ENCODE results near the gene C5orf22. TPM values are rescaled to one million over a fixed set of nuclear protein-coding genes. Genes with fewer than 3 reads are reported as not detected.

The C5orf22 gene
- total and polyA plus RNA-seq, 4 donors: 10.0 to 29.8 (median 17.3) TPM

DNA sequence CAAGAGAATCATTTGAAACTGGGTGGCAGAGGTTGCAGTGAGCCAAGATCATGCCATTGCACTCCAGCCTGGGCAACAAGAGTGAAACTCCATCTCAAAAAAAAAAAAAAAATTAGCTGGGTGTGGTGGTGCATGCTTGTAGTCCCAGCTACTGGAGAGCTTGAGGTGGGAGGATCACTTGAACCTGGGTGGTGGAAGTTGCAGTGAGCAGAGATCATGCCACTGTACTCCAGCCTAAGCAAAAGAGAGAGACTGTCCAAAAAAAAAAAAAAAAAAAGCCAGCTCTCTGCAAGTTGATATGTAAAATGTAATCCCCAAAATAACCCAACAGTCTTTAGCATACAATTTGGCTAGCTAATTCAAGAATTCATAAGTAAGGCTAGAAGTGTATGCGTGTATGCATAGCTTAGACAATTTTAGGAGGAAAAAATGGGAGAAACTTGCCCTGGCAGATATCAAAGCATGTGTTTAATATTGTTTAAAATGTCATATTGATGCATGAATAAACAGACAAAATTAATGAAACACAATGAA lies 36.3 kb downstream of the C5orf22 start:
- DNase-seq (no peak), ATAC-seq (ENCODE audit: insufficient read depth, low FRiP score) (no peak)
- TF ChIP-seq, protein P1, sequence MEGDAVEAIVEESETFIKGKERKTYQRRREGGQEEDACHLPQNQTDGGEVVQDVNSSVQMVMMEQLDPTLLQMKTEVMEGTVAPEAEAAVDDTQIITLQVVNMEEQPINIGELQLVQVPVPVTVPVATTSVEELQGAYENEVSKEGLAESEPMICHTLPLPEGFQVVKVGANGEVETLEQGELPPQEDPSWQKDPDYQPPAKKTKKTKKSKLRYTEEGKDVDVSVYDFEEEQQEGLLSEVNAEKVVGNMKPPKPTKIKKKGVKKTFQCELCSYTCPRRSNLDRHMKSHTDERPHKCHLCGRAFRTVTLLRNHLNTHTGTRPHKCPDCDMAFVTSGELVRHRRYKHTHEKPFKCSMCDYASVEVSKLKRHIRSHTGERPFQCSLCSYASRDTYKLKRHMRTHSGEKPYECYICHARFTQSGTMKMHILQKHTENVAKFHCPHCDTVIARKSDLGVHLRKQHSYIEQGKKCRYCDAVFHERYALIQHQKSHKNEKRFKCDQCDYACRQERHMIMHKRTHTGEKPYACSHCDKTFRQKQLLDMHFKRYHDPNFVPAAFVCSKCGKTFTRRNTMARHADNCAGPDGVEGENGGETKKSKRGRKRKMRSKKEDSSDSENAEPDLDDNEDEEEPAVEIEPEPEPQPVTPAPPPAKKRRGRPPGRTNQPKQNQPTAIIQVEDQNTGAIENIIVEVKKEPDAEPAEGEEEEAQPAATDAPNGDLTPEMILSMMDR (IDR thresholded peaks at IDR 0.05; ENCODE audit: control extremely low read depth, extremely low read depth): no peak
- Histone ChIP-seq H3K4me3 (no peak overlapping the region), H3K9ac (ENCODE audit: insufficient read depth in 1 of 2, low read length in 2 of 2) (no peak overlapping the region), H3K27me3 (ENCODE audit: control insufficient read depth in 3 of 3, insufficient read depth in 3 of 3, low read length in 2 of 3) (no peaks in the 10 kb centered on the region), H3K36me3 (ENCODE audit: control insufficient read depth in 4 of 4, insufficient read depth in 4 of 4, low read length in 4 of 4) (no peaks in the 10 kb centered on the region), H3K9me3 (ENCODE audit: control insufficient read depth in 4 of 4, insufficient read depth in 3 of 4, low read length in 3 of 4) (peaks cover 0 to 3% (median 0%) of the 10 kb centered on the region in 4 donors), H3K4me1 (ENCODE audit: control insufficient read depth in 5 of 5, insufficient read depth in 5 of 5, low read length in 5 of 5) (peaks cover 0 to under 1% (median 0%) of the 10 kb centered on the region in 5 donors), H3K27ac (ENCODE audit: low read depth in 1 of 2, low read length in 1 of 2) (no peak overlapping the region)
- 95 to 98% methylated on average over 1 of the region's 1 CpG for WGBS, 2 donors

DNA sequence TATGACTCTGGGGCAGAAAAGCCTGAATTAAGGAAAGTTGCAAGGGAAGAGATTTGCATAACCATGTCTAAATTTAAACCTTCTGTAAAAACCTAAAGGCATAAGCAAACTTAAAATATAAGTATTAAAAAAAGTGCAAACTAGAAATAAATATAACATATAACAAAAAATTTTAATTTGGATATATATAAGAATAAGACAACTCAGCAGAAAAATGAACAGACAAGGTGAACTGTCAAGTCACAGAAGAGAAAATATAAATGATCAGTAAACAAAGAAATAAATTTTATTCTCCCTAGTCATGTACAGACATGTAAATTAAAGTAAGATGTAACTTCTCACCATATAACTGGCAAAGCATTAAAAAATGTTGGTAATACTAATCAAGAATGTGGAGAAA lies 37.0 kb downstream of the C5orf22 start:
- ATAC-seq (ENCODE audit: insufficient read depth, low FRiP score): no peak
- TF ChIP-seq, protein P1 (IDR thresholded peaks at IDR 0.05; ENCODE audit: control extremely low read depth, extremely low read depth): no peak
- H3K4me3 ChIP-seq: no peak overlapping the region
- no peak overlapping the region for H3K9ac ChIP-seq (ENCODE audit: insufficient read depth in 1 of 2, low read length in 2 of 2)
- H3K36me3 ChIP-seq (ENCODE audit: control insufficient read depth in 4 of 4, insufficient read depth in 4 of 4, low read length in 4 of 4): no peaks in the 10 kb centered on the region
- DNase-seq: no peak
- H3K27me3 ChIP-seq (ENCODE audit: control insufficient read depth in 3 of 3, insufficient read depth in 3 of 3, low read length in 2 of 3): no peaks in the 10 kb centered on the region
- no peaks in the 10 kb centered on the region for H3K4me1 ChIP-seq (ENCODE audit: control insufficient read depth in 5 of 5, insufficient read depth in 5 of 5, low read length in 5 of 5)
- H3K27ac ChIP-seq (ENCODE audit: low read depth in 1 of 2, low read length in 1 of 2): no peak overlapping the region
- peaks cover 0 to 3% (median 0%) of the 10 kb centered on the region in 4 donors for H3K9me3 ChIP-seq (ENCODE audit: control insufficient read depth in 4 of 4, insufficient read depth in 3 of 4, low read length in 3 of 4)

DNA sequence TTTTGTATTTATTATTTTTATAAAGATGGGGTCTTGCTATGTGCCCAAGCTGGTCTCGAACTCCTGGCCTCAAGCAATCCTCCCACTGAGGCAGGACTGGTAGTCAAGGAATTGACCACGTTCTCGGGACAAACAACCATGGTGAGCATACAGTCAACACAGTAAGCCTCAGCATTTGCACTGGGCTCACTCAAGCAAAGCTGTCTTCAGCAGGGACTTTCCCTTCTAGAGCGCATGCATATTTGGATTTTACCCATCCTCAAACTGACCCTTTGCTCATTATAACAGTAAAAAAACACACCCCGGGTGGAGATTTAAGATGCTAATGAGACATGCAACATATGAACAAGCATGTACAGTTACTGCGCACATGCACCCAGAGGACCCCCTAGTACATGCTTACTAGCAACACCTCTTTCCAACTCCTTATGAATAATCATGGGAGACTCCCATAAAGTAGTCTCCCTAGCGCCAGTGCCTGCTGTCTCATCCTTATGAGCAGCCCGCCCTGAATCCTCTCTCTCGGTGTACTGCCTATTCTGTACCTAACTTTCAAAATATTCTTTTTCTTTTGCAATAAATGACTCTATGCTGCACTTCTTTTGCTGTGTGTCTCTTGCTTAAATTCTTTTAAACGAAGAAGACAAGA lies 41.5 kb downstream of the C5orf22 start:
- H3K9ac ChIP-seq (ENCODE audit: insufficient read depth in 1 of 2, low read length in 2 of 2): no peak overlapping the region
- H3K9me3 ChIP-seq (ENCODE audit: control insufficient read depth in 4 of 4, insufficient read depth in 3 of 4, low read length in 3 of 4): no peaks in the 10 kb centered on the region
- no peaks in the 10 kb centered on the region for H3K36me3 ChIP-seq (ENCODE audit: control insufficient read depth in 4 of 4, insufficient read depth in 4 of 4, low read length in 4 of 4)
- no peak overlapping the region for H3K4me3 ChIP-seq
- no peak overlapping the region for H3K27ac ChIP-seq (ENCODE audit: low read depth in 1 of 2, low read length in 1 of 2)
- ATAC-seq (ENCODE audit: insufficient read depth, low FRiP score) (no peak), DNase-seq (no peak)
- TF ChIP-seq, protein P1 (IDR thresholded peaks at IDR 0.05; ENCODE audit: control extremely low read depth, extremely low read depth): no peak
- WGBS, 2 donors: 93 to 96% methylated on average over 10 of the region's 10 CpGs
- no peaks in the 10 kb centered on the region for H3K4me1 ChIP-seq (ENCODE audit: control insufficient read depth in 5 of 5, insufficient read depth in 5 of 5, low read length in 5 of 5)
- H3K27me3 ChIP-seq (ENCODE audit: control insufficient read depth in 3 of 3, insufficient read depth in 3 of 3, low read length in 2 of 3): no peaks in the 10 kb centered on the region
